HG03280 (cell line): ENCODE data around the gene TOM1.

Experiments used
- ATAC-seq: cut with Tn5 transposase; IDR thresholded peaks from one replicate; pipeline ENCODE4 v1.9.1; 2021; ENCODE audit warnings: mild to moderate bottlenecking, moderate library complexity; ENCODE audit not compliant: unreplicated experiment

The TOM1 gene

DNA sequence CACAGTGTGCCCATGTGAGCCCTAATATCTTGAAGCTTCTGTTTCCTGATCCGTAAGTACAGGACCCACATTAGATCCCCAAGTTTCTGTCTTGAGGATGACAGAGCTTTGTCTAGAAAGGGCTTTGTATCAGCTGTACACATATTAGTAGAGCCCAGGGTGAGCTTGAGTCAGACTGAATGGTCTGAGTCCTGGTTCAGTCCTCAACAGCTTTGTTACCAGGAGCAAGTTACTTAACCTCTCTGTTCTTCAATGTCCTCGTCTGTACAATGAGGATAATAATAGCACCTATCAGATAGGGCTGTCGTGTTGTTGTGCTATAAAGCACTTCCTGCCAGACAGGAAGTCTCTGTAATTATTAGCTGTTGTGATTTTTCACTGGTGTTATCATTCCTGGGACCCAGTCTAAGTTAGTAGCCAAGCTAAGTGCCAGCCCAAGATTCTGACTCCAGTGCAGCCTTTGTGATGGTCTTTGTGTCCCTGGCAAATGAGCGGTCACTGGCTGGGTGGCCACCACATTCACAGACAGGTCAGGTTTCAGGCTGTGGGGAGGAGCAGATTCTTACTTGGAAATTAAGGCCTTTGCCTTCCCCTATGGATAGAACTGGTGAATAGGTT is 6.8 kb downstream of the TOM1 start:
- ATAC-seq, result no peak

DNA sequence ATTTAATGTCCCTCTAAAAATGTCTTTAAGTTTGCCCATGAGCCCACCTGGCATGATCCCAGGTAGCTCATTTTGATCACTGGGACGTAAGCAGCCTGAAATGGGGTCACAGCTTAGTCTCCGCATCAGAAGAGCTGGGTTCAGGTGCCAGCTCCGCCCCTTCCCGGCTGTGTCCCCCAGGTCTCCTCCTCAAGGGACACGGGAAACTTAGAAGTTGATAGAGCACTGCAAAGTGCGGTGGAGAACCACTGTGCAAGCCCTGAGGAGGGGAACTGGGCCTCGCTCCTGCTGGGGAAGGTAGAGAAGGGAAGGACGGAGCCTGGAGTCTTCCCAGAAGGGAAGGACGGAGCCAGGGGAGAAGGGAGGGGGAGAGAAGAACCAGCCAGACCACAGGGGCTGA is 7.7 kb downstream of the TOM1 start:
- ATAC-seq, result no peak

DNA sequence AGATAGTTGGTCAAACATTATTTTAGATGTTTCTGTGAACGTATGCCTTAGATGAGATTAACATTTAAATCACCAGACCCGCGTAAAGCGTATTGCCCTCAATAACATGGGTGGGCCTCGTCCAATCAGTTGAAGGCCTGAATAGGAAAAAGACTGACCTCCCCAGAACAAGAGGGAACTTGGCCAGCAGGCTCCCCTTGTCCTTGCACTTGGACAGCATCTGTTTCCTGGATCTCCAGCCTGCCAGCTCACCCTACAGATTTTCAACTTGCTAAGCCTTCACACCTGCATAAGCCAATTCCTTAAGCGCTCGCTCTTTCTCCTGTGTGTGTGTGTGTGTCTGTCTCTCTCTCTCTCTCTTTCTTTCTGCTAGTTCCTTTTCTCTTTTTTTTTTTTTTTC is 8.2 kb downstream of the TOM1 start:
- ATAC-seq, result no peak

DNA sequence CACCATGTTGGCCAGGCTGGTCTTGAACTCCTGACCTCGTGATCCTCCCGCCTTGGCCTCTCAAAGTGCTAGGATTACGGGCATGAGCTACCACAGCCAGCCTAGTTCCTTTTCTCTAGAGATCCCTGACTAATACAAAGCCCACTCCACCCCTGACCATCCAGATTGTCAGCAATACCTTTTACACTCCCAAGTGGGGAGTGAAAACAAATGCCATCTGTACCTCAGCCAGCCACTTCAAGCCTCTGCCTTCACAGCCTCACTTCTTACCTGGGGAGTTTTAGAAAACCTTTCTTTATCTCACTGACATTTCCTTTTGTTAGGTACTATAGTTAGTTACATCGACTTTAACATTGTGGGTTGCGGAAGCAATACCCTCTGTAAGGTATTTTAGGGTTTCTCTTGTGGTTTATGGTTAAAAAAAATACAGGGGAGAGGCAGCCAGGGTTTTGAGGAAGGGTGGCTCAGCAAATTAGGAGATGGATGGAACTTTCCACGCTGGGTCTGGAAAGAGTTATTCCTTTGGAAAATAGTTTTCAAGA is 8.9 kb downstream of the TOM1 start:
- peak; percentile 41 for ATAC-seq

DNA sequence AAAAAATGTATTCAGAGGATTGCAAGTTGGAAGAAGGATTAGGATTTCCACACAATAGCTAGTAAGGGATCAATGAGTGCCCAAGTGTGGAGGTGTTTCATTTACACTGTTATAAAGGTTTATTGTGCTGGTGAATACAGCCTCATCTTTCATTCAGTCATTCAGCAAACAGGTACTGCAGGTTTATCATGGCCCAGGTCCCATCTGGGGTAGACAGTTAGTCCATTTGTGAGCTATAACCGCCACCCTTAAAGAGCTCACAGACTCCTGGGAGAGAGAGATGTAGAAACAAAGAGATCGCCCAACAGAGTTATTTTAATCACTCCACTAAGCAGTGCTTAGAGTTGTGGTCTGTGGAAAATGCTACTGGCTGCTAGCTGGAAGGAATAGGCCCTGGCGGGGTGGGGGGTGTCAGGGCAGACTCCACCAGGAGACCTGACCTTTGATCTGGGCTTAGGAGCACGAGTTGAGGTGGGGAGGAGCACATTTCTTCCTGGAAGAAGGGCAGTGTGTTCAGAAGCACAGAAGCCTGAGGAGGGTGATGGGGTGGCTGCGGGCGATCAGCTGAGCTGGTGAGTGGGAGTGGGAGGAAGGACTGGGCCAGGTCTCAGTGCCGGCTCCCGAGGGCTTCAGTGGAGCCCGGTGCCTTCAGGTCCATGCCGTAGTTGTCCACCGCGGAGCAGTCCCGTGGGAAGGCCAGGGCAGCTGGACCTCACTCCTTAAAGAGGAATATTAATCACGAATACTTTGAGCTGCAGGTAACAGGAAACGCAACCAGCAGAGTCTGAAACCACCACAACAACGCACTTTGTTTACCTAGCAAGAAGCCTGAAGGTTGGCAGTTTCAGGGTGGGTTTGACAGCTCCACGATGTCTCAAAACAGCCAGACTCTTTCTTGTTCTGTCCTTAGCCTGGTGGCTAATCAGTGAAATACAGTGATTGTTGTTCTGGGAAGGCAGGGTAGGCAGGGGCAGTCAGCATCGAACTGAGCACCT is 11.2 kb downstream of the TOM1 start:
- ATAC-seq, result no peak

DNA sequence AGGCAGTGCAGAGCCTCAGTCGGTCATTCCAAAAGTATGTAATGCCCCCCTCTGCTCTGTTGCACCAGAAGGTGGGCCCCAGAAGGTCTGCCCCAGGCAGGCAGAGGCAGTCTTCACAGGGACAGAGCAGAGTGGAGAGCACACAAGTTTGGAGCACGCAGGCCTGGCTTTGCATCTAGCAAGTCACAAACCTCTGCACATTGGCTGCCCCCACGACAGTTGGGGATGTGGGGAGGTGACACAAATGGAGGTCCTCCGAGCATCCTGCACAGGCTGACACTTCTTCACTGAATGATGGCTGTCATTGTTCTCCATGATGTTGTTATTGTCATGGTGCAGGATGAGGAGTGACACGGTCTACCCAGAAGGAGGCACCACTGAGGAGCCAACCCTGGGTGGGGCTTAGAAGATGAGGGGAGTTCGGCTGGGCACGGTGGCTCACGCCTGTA is 11.9 kb downstream of the TOM1 start:
- no peak for ATAC-seq

DNA sequence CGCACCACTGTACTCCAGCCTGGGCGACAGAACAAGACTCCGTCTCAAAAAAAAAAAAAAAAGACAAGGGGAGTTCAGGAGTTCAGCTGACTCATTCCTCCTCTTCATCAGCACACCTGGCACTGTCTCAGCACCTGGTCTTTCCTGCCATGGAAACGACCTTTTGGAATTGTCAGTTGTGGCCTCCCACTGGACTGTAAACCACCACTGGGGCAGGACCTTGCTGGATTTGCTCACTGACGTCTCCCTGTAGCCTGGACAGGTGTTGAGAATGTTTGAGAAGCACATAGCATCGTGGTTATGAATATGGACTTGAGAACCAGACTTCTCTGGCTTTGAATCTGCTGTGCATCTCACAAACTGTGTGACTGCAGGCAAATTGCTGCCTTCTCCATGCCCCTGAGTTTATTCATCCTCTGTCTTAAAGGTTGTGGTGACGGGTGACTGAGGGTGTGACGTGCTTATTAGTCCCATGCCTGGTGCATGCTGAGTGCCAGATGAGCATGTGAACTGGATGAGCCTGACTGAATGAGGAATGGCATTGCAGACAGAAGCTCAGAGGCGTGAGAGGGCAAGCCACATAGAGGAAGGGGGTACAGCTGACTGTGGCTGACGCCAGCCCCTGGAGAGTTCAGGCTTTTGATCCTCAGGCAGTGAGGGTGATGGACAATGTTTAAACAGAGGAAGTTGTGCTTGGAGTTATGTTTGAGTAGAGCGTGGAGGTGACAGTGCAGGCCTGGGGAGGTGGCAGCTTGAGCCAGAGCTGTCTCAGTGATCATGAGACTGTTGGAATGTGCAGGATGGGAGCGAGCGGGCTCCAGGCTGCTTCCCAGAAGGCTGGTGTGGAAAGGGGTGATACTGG is 12.7 kb downstream of the TOM1 start:
- ATAC-seq, result no peak

DNA sequence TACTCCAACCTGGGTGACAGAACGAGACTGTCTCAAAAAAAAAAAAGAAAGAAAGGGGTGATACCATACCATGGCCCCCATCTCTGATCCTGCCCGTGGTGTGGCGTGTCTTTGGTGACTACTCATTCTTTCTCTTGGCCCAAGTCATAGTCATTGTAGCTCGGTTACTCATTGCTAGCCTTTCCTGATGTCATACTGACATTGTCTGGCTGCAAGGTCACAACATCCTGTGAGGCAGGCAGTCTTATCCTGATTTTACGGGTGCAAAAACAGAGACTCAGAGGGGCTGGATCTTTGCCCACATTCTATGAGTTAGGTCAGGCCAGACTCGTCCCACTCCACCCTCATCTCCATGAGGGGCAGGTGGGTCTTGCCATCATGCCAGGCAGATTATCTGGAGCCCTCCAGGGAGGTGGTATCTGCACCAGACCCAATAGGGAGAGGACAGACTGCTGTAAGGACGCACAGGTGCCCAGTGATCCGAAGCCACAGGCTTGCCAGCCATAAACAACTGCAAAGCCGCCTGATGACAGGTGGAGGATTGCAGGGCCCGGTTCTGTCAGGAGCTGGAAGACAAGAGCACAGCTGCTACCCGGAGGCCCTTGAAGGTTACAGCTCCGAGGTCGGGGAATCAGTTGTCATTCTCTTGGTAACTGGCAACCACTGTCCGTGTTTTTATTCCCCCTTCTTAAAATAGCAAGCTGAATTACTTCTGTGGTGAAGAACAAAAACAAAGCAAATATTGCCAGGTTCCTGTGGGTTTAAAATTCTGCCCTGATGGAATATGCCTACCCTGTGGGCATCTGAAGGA is 13.8 kb downstream of the TOM1 start:
- ATAC-seq, result no peak

DNA sequence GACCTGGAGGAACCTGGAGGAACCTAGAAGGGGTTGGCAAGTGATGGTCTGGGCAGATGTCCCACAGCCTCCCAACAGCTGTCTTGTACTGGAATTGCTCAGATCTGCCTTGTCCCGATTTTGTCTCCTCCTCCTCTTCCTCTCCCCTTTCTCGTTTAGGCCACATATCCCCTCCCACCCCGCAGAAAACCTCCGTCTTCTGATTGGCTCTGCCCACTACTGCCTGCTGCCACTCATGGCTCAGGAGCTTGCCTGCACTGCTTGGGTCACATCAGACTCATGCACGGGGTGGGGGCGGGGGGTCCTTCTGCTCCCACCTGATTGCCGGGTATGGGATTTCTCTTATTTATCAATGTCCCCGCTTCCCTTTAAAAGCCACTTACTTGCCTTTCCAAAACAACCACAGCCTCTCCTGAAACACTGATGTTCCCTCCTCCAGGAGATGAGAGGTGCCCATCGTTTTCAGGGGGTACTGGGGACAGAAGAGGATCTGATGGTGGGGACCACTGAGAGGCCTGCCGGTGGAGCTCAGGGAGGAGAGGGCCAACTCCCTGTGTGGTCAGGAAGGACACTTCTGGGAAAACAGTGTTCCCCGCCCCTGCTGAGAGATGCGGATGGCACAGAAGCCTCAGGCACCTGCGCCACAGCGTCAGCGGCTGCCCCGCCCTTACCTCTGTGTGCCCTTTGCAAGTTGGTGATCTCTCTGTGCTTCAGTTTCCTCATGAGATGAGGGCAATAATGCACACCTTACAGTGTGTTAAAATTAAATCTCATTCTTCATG is 14.7 kb downstream of the TOM1 start:
- no peak for ATAC-seq

DNA sequence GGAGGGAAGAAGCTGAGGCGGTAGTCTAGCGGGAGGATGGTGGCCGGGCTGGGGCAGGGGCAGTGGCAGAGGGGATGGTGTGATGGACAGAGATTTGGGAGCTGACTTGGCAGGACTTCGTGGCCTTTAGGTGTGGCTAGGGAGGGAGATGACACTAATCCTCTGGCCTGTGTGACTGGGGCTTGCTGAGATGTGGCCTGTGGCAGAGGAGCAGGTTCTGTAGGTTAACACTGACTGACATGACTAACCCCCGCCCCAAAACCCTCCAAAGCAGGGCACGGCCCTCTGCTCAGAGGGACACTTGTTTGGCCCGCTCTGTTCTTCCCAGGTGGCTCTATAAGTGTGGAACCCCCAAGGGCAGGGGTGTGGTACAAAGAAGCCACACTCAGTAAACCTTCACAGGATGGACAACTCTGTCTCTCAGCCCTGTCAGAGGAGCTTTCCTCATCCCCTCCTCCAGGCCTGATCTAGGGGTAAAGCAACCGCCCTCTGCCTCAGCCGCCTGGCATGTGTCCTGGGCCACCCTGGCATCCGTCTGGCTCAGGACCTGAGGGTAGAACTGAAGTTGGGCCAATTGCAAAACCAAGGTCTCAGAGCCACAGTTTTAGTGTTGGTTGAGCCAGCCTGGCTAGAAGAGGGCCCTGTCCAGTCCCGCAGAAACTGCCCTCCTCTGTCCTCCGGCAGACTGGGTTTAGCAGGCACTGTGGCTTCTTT is 15.6 kb downstream of the TOM1 start:
- no peak for ATAC-seq

DNA sequence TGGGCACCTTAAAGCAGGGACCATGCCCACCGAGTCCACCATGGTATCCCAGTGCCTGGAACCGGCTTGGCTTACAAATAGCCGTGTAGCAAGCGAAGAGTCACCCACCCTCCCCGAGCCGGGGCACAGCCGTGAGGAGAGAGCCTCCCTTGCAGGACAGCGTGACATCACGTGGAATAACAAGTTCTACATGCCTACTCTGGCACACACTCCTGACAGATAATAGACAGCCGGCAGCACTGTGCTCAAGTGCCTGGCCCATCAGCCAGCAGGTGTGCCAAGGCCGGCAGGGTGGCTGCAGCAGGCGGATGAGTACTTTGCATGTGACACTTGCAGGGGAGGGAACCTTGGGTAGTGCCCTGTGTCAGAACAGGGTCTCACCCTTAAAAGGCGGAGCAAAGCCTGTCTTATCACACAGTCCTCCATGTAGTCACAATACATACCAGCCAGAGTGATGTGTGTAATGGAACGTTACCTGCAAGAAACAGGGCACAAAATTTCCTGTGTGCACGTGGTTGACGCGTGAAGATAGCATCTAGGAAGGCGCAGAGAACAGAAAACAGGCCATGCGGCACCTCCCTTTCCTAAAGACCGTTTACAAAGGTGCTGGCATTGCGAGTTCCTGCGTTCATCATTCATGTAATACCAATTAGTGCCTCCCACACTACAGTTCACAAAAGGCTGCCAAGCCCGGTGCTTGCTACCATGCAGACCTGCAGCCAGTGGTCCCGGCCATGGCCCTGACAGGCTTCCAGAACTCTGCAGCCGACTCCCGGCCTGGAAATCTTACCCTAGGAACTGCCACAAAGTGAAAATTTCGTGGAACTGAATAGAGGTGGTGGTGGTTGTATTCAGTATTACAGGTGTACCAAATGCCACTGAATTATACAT is 16.4 kb downstream of the TOM1 start:
- ATAC-seq, result no peak

DNA sequence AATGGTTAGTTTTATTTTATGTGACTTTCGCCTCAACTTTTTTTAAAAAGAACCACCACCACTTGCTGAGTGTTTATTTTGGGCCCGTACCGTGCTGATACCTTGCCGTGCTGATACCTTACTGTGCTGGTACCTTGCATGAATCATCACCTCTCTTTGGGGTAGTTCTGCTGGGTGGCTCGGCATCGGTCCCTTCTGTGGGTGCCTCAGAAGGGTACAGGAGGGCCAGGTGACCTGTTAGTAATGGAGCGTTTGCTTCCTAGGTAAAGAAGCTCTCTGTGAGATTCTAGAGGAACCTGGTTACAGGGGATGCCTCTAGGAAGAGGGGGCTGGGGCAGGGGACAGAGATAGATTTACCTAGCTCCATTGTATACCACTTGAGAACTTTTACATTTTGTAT is 17.1 kb downstream of the TOM1 start:
- ATAC-seq, result no peak

DNA sequence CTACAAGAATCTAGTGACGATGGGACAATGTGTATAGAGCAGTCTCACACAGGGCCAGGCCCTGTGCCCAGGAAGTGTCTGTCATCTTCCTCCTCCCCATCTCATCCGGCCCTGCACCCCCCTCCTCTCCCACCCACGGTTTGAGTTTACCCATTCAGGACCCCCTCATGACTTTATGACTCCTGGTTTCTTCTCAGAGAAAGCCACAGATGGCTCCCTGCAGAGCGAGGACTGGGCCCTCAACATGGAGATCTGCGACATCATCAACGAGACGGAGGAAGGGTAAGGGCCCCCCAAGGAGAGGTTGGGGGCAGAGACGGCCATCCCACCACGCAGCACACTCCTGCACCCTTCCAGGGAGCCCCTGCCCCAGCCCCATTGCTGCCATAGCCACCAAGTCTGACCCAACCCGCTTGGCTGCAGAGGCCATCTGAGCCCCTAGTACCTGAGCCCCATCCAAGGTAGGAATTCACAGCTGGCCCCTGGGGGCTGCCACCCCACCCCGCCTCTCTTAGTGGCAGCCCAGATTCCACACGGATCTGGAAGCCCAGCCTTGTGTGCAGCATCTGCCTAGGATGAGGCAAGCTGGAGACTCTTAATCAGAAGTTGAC is 18.1 kb downstream of the TOM1 start:
- ATAC-seq, result no peak

DNA sequence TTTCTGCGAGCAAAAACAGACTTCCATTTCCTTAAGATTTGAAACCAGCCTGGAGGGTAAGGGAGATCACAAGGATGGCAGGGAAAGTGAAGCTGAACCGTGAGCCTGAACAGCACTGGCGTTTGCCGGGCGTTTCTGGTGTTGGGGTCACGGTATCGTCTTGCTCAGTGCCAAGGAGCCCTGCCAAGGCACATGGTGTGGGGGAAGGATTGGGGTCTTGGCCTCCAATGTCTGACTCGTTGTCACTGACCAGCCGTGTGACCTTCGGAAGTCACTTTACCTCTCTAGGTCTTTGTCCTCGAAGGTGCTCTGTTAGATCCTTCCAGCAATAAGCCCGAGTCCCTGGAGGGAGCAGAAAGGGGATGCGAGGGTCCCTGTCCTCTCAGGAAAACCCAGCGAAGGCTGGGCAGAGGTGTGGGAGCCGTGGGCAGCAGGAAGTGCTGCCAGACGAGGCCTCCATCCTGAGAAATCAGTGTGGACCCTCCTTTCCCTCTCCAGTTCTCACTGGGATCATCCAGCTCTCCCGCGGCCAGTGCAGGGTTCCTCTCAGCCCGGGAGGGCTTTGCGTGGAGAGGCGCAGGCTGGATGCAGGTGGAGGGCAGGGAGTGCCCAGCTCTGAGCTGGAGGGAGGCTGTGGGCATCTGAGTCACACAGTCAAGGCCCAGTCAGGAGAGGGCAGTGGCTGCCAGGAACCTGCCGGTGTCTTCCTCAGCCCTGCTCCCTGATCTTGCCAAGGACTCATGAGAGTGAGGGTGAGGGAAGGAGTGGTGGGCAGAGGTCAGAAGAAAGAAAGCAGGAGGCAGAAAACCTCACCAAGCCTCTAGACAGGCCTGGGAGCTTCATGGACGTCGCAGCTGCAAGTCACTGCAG is 18.9 kb downstream of the TOM1 start:
- ATAC-seq, result no peak

DNA sequence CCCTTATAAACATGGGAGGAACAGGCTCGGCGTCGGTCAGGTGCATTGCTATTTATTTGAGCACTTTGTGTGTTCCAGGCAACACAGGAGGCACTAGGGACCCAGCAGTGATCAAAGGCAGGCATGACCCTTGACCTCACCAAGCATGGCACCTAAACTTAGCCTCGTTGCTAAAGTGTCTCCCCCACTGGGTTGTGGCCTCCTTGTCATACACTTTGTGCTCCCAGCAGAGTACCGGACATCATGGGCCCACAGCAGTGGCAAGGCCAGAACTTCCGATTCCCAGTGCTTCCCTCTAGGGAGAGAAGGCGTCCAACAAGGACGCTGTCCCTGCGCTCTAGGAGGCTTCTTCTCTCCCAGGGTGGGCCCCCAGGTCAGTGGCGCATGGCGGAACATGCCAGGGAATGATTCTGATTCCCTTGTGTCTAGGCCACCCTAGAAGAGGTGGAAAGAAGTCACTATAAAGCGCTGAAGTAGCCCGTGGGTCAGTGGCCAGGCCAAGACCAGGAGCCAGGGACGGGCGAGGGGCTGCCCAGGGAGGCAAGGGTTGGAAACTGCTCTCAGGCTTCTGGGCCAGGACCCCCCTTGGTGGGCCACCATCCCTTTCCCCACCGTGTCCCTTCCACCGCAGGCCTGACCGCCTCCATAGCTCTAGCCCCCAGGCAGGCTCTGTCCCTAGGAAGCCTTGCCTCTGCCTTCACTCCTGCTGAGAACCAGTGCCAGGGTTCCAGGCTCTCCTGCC is 19.7 kb downstream of the TOM1 start:
- ATAC-seq, result no peak

DNA sequence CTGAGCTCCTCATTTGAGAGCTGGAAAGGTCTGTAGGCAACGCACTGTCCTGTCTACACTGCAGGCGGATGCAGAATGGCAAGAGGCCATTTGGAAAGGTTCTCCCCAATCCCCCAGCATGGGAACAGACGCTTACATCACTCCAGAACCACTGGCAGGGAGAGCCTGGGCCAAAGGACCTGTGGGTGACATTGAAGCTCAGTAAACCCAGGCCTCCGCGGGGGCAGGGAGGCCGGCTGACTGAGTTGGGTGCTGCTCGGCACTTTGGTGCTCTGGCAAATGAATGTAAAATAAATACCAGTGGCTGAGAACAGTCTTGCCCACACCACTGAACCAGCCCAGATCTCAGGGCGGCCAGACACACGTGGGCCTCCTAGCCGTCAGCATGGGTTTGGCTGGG is 22.4 kb downstream of the TOM1 start:
- no peak for ATAC-seq
